GM23338 (cell line): Measurements from ENCODE around the gene CPAMD8. TPM values are rescaled to one million over a fixed set of nuclear protein-coding genes. Genes with fewer than 3 reads are reported as not detected.

Experiments
- ATAC-seq: fragments of 200-7000 bp; cut with Tn5 transposase; 3 replicates; pipeline ENCODE4 v1.9.1; 2020
- DNase-seq: peaks from one replicate; pipeline ENCODE4 v3.0.0-alpha.2; 2015; ENCODE audit warnings: low spot score
- H2AFZ ChIP-seq: fragments of 200-600 bp; sonication (generic); 2 replicates; pipeline ENCODE4 v1.8.0; 2016; ENCODE audit warnings: antibody characterized with exemption, mild to moderate bottlenecking, moderate library complexity
- H3F3A ChIP-seq: fragments of 200-600 bp; sonication (generic); replicated peaks from 2 replicates; pipeline ENCODE4 v1.8.0; 2017; ENCODE audit warnings: antibody characterized with exemption, mixed run types, low read depth
- H3K27ac ChIP-seq: fragments of 200-600 bp; sonication (generic); 2 replicates; pipeline ENCODE4 v1.6.1; 2016; ENCODE audit warnings: low read depth
- H3K27me3 ChIP-seq: fragments of 200-600 bp; sonication (generic); 2 replicates; pipeline ENCODE4 v1.8.0; 2016; ENCODE audit warnings: mild to moderate bottlenecking, mixed run types, moderate library complexity; ENCODE audit not compliant: insufficient read depth
- H3K36me3 ChIP-seq: fragments of 200-600 bp; sonication (generic); 2 replicates; pipeline ENCODE4 v1.8.0; 2016; ENCODE audit warnings: mild to moderate bottlenecking; ENCODE audit not compliant: insufficient read depth
- H3K4me1 ChIP-seq: fragments of 200-600 bp; sonication (generic); 2 replicates; pipeline ENCODE4 v1.8.0; 2016; ENCODE audit warnings: mild to moderate bottlenecking, moderate library complexity; ENCODE audit not compliant: insufficient read depth
- H3K4me2 ChIP-seq: fragments of 200-600 bp; sonication (generic); 2 replicates; pipeline ENCODE4 v1.7.1; 2017; ENCODE audit warnings: mixed run types
- H3K4me3 ChIP-seq: fragments of 200-600 bp; sonication (generic); 2 replicates; pipeline ENCODE4 v1.6.1; 2016; ENCODE audit warnings: mixed run types
- H3K79me2 ChIP-seq: fragments of 200-600 bp; sonication (generic); replicated peaks from 2 replicates; pipeline ENCODE4 v1.8.0; 2017; ENCODE audit warnings: mild to moderate bottlenecking; ENCODE audit not compliant: insufficient read depth
- H3K9me2 ChIP-seq: fragments of 200-600 bp; sonication (generic); 2 replicates; pipeline ENCODE4 v1.8.0; 2017; ENCODE audit not compliant: insufficient read depth
- H4K20me1 ChIP-seq: fragments of 200-600 bp; sonication (generic); replicated peaks from 2 replicates; pipeline ENCODE4 v1.8.0; 2017; ENCODE audit warnings: mild to moderate bottlenecking; ENCODE audit not compliant: insufficient read depth
- H3K27ac Mint-ChIP-seq: 2 replicates; pipeline ENCODE4 v1.8.0; 2020; ENCODE audit warnings: inconsistent platforms, mild to moderate bottlenecking, moderate library complexity, mixed read lengths
- H3K27me3 Mint-ChIP-seq: 3 replicates; pipeline ENCODE4 v1.8.0; 2022; ENCODE audit warnings: low read depth, mild to moderate bottlenecking, moderate library complexity, mixed read lengths, inconsistent platforms; ENCODE audit not compliant: insufficient read depth, poor library complexity
- H3K36me3 Mint-ChIP-seq: 3 replicates; pipeline ENCODE4 v1.8.0; 2021; ENCODE audit warnings: low read depth, mild to moderate bottlenecking, inconsistent platforms, moderate library complexity, mixed read lengths
- H3K4me1 Mint-ChIP-seq: 3 replicates; pipeline ENCODE4 v1.8.0; 2020; ENCODE audit warnings: mild to moderate bottlenecking, inconsistent platforms, mixed read lengths
- H3K4me3 Mint-ChIP-seq: 3 replicates; pipeline ENCODE4 v1.8.0; 2021; ENCODE audit warnings: moderate library complexity, mild to moderate bottlenecking, inconsistent platforms, mixed read lengths
- H3K9me3 Mint-ChIP-seq: 3 replicates; pipeline ENCODE4 v1.8.0; 2020; ENCODE audit warnings: moderate library complexity, mild to moderate bottlenecking, inconsistent platforms, mixed read lengths
- CREB1 ChIP-seq: fragments of 250-450 bp; sonication (Bioruptor Pico); IDR thresholded peaks from 2 replicates; pipeline ENCODE4 v1.5.0; 2020; ENCODE audit warnings: low read depth, mild to moderate bottlenecking, moderate library complexity
- EZH2 ChIP-seq: fragments of 200-600 bp; sonication (generic); IDR thresholded peaks from one replicate; pipeline ENCODE4 v1.8.0; 2017; ENCODE audit warnings: antibody characterized with exemption, mild to moderate bottlenecking, low read depth; ENCODE audit not compliant: unreplicated experiment
- EZH2phosphoT487 ChIP-seq: fragments of 200-600 bp; sonication (generic); IDR thresholded peaks from one replicate; pipeline ENCODE4 v1.8.1; 2018; ENCODE audit warnings: antibody characterized with exemption; ENCODE audit not compliant: unreplicated experiment
- JUNB ChIP-seq: IDR thresholded peaks from one replicate; pipeline ENCODE4 v1.6.1; 2016; ENCODE audit warnings: antibody characterized with exemption; ENCODE audit not compliant: unreplicated experiment
- NANOG ChIP-seq: IDR thresholded peaks from 2 replicates; pipeline ENCODE4 v1.6.1; 2016; ENCODE audit warnings: antibody characterized with exemption, borderline replicate concordance
- POLR2AphosphoS5 ChIP-seq: IDR thresholded peaks from 2 replicates; pipeline ENCODE4 v1.6.1; 2016; ENCODE audit warnings: antibody characterized with exemption, low read depth
- STAT1 ChIP-seq: IDR thresholded peaks from one replicate; pipeline ENCODE4 v1.6.1; 2016; ENCODE audit warnings: antibody characterized with exemption; ENCODE audit not compliant: unreplicated experiment
- ZNF114 ChIP-seq: fragments of 250-450 bp; sonication (Bioruptor Pico); IDR thresholded peaks from 2 replicates; pipeline ENCODE4 v1.5.0; 2020; ENCODE audit warnings: mild to moderate bottlenecking, moderate library complexity
- ZNF331 ChIP-seq: fragments of 250-450 bp; sonication (Bioruptor Pico); IDR thresholded peaks from 2 replicates; pipeline ENCODE4 v1.5.0; 2020; ENCODE audit warnings: low read depth, mild to moderate bottlenecking, moderate library complexity
- polyA plus RNA-seq: library from polyadenylated mRNA; unstranded; fragments of >200 nt; fragmentation: Nextera tagmentation; extraction: Ambion mirVana; gene quantifications from 2 replicates; pipeline ENCODE4 v1.2.1, GENCODE V29; 2016
- total RNA-seq: library from RNA; depleted of rRNA; stranded (reverse); fragments of >200 nt; shearing (Covaris generic); gene quantifications from 2 replicates; pipeline ENCODE4 v1.2.3, GENCODE V29; 2014
- TF ChIP-seq, protein P1 (sequence below): IDR thresholded peaks from 2 replicates; pipeline ENCODE4 v1.6.1; 2016; ENCODE audit warnings: antibody characterized with exemption
- TF ChIP-seq, protein P2 (sequence below): fragments of 250-450 bp; sonication (Bioruptor Pico); IDR thresholded peaks from 2 replicates; pipeline ENCODE4 v1.5.0; 2020; ENCODE audit warnings: mild to moderate bottlenecking, moderate library complexity
- TF ChIP-seq, protein P3 (sequence below), 2 experiments: fragments of 200-600 bp in 1 of 2; sonication (generic) in 1 of 2; conservative IDR thresholded peaks; 2 replicates each; pipeline versions ENCODE4 v1.5.1 to v1.6.1; 2016 to 2017; ENCODE audit warnings: antibody characterized with exemption in 2 of 2, low read depth in 2 of 2, mild to moderate bottlenecking in 2 of 2, moderate library complexity in 1 of 2

Gene CPAMD8
- total and polyA plus RNA-seq, 2 experiments from 2014 or later = 4.4 to 11.8 TPM

DNA sequence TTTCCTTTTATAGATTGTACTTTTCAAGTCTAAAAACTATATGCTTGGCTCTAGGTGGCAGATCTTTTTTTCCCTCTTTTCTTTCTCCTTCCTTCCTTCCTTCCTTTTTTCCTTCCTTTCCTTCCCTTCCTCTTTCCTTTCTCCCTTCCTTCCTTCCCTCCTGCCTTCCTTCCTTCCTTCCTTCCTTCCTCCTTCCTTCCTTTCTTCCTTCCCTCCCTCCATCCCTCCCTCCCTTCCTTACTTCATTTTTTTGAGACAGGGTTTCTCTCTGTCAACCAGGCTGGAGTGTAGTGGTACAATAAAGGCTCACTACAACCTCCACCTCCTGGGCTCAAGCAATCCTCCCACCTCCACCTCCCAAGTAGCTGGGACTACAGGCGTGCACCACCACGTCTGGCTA, 89.7 kb downstream of the CPAMD8 start (continued):
- TF ChIP-seq JUNB = no peak
- TF ChIP-seq, protein P1, sequence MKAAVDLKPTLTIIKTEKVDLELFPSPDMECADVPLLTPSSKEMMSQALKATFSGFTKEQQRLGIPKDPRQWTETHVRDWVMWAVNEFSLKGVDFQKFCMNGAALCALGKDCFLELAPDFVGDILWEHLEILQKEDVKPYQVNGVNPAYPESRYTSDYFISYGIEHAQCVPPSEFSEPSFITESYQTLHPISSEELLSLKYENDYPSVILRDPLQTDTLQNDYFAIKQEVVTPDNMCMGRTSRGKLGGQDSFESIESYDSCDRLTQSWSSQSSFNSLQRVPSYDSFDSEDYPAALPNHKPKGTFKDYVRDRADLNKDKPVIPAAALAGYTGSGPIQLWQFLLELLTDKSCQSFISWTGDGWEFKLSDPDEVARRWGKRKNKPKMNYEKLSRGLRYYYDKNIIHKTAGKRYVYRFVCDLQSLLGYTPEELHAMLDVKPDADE = no peak
- no peak for TF ChIP-seq EZH2
- no peak for TF ChIP-seq EZH2phosphoT487
- TF ChIP-seq STAT1 = no peak
- TF ChIP-seq POLR2AphosphoS5 = no peak
- TF ChIP-seq ZNF331 (CRISPR knock-in tag) = no peak
- TF ChIP-seq NANOG = no peak
- TF ChIP-seq ZNF114 = no peak

DNA sequence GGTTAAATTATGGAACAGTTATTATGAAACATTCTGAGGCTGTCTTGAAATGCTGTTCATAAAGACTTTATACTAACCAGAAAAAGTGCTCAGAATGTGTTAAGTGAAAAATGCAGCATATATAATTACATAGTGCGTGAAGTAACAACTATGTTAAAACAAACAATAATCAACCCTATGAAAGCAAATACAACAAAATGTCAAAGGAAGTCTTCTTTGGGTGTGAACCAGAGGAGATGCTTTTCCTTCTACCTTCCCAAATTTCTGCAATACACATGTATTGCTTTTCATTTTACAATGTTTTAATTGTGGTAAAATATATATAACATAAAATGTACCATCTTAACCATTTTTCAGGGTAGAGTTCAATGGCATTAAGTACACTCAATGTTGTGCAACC, 92.1 kb downstream of the CPAMD8 start:
- H3K27me3 ChIP-seq = no peaks in the 10 kb centered on the region
- H3K4me3 Mint-ChIP-seq = no peak overlapping the region
- no peak overlapping the region for H3K4me2 ChIP-seq
- no peaks in the 10 kb centered on the region for H3K9me2 ChIP-seq
- H2AFZ ChIP-seq = no peak overlapping the region
- H3K27me3 Mint-ChIP-seq = peaks cover 11% of the 10 kb centered on the region
- H3K27ac Mint-ChIP-seq = no peak overlapping the region
- peaks cover 25% of the 10 kb centered on the region for H3K36me3 Mint-ChIP-seq
- peaks cover 60% of the 10 kb centered on the region for H3K9me3 Mint-ChIP-seq
- H3K36me3 ChIP-seq = no peaks in the 10 kb centered on the region
- H3K27ac ChIP-seq = no peak overlapping the region
- no peaks in the 10 kb centered on the region for H3F3A ChIP-seq
- no peak overlapping the region for H3K4me3 ChIP-seq
- ATAC-seq (no peak), DNase-seq (no peak)
- no peaks in the 10 kb centered on the region for H3K4me1 Mint-ChIP-seq
- no peaks in the 10 kb centered on the region for H4K20me1 ChIP-seq
- no peaks in the 10 kb centered on the region for H3K79me2 ChIP-seq
- no peaks in the 10 kb centered on the region for H3K4me1 ChIP-seq
- TF ChIP-seq ZNF331 (CRISPR knock-in tag) (no peak), EZH2 (no peak), POLR2AphosphoS5 (no peak), STAT1 (no peak), NANOG (no peak), CREB1 (CRISPR knock-in tag) (no peak), JUNB (no peak), EZH2phosphoT487 (no peak)
- TF ChIP-seq, protein P2, sequence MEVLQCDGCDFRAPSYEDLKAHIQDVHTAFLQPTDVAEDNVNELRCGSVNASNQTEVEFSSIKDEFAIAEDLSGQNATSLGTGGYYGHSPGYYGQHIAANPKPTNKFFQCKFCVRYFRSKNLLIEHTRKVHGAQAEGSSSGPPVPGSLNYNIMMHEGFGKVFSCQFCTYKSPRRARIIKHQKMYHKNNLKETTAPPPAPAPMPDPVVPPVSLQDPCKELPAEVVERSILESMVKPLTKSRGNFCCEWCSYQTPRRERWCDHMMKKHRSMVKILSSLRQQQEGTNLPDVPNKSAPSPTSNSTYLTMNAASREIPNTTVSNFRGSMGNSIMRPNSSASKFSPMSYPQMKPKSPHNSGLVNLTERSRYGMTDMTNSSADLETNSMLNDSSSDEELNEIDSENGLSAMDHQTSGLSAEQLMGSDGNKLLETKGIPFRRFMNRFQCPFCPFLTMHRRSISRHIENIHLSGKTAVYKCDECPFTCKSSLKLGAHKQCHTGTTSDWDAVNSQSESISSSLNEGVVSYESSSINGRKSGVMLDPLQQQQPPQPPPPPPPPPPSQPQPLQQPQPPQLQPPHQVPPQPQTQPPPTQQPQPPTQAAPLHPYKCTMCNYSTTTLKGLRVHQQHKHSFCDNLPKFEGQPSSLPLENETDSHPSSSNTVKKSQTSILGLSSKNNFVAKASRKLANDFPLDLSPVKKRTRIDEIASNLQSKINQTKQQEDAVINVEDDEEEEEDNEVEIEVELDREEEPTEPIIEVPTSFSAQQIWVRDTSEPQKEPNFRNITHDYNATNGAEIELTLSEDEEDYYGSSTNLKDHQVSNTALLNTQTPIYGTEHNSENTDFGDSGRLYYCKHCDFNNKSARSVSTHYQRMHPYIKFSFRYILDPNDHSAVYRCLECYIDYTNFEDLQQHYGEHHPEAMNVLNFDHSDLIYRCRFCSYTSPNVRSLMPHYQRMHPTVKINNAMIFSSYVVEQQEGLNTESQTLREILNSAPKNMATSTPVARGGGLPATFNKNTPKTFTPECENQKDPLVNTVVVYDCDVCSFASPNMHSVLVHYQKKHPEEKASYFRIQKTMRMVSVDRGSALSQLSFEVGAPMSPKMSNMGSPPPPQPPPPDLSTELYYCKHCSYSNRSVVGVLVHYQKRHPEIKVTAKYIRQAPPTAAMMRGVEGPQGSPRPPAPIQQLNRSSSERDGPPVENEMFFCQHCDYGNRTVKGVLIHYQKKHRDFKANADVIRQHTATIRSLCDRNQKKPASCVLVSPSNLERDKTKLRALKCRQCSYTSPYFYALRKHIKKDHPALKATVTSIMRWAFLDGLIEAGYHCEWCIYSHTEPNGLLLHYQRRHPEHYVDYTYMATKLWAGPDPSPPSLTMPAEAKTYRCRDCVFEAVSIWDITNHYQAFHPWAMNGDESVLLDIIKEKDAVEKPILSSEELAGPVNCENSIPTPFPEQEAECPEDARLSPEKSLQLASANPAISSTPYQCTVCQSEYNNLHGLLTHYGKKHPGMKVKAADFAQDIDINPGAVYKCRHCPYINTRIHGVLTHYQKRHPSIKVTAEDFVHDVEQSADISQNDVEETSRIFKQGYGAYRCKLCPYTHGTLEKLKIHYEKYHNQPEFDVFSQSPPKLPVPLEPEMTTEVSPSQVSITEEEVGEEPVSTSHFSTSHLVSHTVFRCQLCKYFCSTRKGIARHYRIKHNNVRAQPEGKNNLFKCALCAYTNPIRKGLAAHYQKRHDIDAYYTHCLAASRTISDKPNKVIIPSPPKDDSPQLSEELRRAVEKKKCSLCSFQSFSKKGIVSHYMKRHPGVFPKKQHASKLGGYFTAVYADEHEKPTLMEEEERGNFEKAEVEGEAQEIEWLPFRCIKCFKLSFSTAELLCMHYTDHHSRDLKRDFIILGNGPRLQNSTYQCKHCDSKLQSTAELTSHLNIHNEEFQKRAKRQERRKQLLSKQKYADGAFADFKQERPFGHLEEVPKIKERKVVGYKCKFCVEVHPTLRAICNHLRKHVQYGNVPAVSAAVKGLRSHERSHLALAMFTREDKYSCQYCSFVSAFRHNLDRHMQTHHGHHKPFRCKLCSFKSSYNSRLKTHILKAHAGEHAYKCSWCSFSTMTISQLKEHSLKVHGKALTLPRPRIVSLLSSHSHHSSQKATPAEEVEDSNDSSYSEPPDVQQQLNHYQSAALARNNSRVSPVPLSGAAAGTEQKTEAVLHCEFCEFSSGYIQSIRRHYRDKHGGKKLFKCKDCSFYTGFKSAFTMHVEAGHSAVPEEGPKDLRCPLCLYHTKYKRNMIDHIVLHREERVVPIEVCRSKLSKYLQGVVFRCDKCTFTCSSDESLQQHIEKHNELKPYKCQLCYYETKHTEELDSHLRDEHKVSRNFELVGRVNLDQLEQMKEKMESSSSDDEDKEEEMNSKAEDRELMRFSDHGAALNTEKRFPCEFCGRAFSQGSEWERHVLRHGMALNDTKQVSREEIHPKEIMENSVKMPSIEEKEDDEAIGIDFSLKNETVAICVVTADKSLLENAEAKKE (CRISPR knock-in tag) = no peak
- TF ChIP-seq, protein P1 = no peak
- TF ChIP-seq, protein P3, sequence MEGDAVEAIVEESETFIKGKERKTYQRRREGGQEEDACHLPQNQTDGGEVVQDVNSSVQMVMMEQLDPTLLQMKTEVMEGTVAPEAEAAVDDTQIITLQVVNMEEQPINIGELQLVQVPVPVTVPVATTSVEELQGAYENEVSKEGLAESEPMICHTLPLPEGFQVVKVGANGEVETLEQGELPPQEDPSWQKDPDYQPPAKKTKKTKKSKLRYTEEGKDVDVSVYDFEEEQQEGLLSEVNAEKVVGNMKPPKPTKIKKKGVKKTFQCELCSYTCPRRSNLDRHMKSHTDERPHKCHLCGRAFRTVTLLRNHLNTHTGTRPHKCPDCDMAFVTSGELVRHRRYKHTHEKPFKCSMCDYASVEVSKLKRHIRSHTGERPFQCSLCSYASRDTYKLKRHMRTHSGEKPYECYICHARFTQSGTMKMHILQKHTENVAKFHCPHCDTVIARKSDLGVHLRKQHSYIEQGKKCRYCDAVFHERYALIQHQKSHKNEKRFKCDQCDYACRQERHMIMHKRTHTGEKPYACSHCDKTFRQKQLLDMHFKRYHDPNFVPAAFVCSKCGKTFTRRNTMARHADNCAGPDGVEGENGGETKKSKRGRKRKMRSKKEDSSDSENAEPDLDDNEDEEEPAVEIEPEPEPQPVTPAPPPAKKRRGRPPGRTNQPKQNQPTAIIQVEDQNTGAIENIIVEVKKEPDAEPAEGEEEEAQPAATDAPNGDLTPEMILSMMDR (conservative IDR thresholded peaks at IDR 0.05; ENCODE audit: low read depth in 2 of 2) = no peak
